IMR-90 (cell line): ENCODE data around the gene SV2C. TPM values are rescaled to one million over a fixed set of nuclear protein-coding genes. Genes with fewer than 3 reads are reported as not detected.

Source experiments
- ATAC-seq: fragments of 200-7000 bp; cut with Tn5 transposase; 2 replicates; pipeline ENCODE4 v1.9.1; 2020; ENCODE audit warnings: low read depth, mild to moderate bottlenecking, moderate library complexity
- BruUV-seq: library from RNA; stranded (reverse); fragments of 400-500 nt; replicated peaks from 2 replicates; lab custom pipeline; 2021; lab: Mats Ljungman, UMichigan
- CTCF ChIA-PET: fragments of 300-600 bp; formaldehyde crosslinking; extraction: SDS; loops from one replicate; lab custom pipeline; 2021; ENCODE audit warnings: antibody characterized with exemption; lab: Yijun Ruan, JAX
- POLR2A ChIA-PET: fragments of 300-600 bp; sonication (Branson Sonifier 250); formaldehyde crosslinking; loops from one replicate; lab custom pipeline; 2022; ENCODE audit warnings: antibody characterized with exemption; ENCODE audit not compliant: unreplicated experiment; lab: Charles Lee
- DNase-seq: peaks from one replicate; pipeline ENCODE4 v3.0.0; 2013
- H2AFZ ChIP-seq: replicated peaks from 2 replicates; pipeline ENCODE3; 2013; ENCODE audit warnings: low read length, mild to moderate bottlenecking; ENCODE audit not compliant: poor library complexity
- H2AK5ac ChIP-seq: 2 replicates; pipeline ENCODE4 v1.6.1; 2013; ENCODE audit warnings: low read depth, low read length, inconsistent platforms
- H2AK9ac ChIP-seq: replicated peaks from 2 replicates; pipeline ENCODE3; 2013; ENCODE audit warnings: mild to moderate bottlenecking, low read depth, low read length, moderate library complexity; ENCODE audit not compliant: poor library complexity
- H2BK120ac ChIP-seq: 2 replicates; pipeline ENCODE4 v1.6.1; 2013; ENCODE audit warnings: low read depth, low read length, inconsistent platforms
- H2BK15ac ChIP-seq: 3 replicates; pipeline ENCODE4 v1.6.1; 2013; ENCODE audit warnings: low read depth, low read length, inconsistent platforms
- H2BK20ac ChIP-seq: 2 replicates; pipeline ENCODE4 v1.6.1; 2013; ENCODE audit warnings: low read depth, mild to moderate bottlenecking, inconsistent platforms, low read length, moderate library complexity
- H2BK5ac ChIP-seq: 2 replicates; pipeline ENCODE4 v1.6.1; 2013; ENCODE audit warnings: mild to moderate bottlenecking, low read depth, low read length, inconsistent platforms; ENCODE audit not compliant: poor library complexity, severe bottlenecking
- H3K14ac ChIP-seq: replicated peaks from 2 replicates; pipeline ENCODE4 v1.6.1; 2013; ENCODE audit warnings: low read depth, low read length, inconsistent platforms
- H3K18ac ChIP-seq: 2 replicates; pipeline ENCODE4 v1.6.1; 2013; ENCODE audit warnings: low read depth, low read length, control low read depth
- H3K23ac ChIP-seq: 2 replicates; pipeline ENCODE4 v1.6.1; 2013; ENCODE audit warnings: low read depth, low read length, inconsistent platforms
- H3K27ac ChIP-seq: 2 replicates; pipeline ENCODE4 v1.5.1; 2013; ENCODE audit warnings: mild to moderate bottlenecking, control low read depth, low read length; ENCODE audit not compliant: insufficient read depth
- H3K27me3 ChIP-seq: 2 replicates; pipeline ENCODE4 v1.6.1; 2013; ENCODE audit warnings: low read length; ENCODE audit not compliant: control insufficient read depth, insufficient read depth
- H3K36me3 ChIP-seq: 2 replicates; pipeline ENCODE4 v1.6.1; 2013; ENCODE audit warnings: low read length, mixed read lengths; ENCODE audit not compliant: control insufficient read depth, insufficient read depth
- H3K4ac ChIP-seq: 2 replicates; pipeline ENCODE4 v1.6.1; 2013; ENCODE audit warnings: low read depth, low read length, inconsistent platforms
- H3K4me1 ChIP-seq: 2 replicates; pipeline ENCODE4 v1.6.1; 2013; ENCODE audit warnings: low read length, mixed read lengths; ENCODE audit not compliant: control insufficient read depth, insufficient read depth
- H3K4me2 ChIP-seq: 2 replicates; pipeline ENCODE4 v1.6.1; 2013; ENCODE audit warnings: low read depth, mild to moderate bottlenecking, control low read depth, low read length, moderate library complexity
- H3K4me3 ChIP-seq: 2 replicates; pipeline ENCODE4 v1.5.1; 2013; ENCODE audit warnings: low read depth, mild to moderate bottlenecking, control low read depth, low read length, moderate library complexity; ENCODE audit not compliant: insufficient read depth
- H3K56ac ChIP-seq: 2 replicates; pipeline ENCODE4 v1.6.1; 2013; ENCODE audit warnings: low read length, inconsistent platforms; ENCODE audit not compliant: insufficient read depth; ENCODE audit errors: extremely low read depth
- H3K79me1 ChIP-seq, 2 experiments: 2 replicates each; pipeline ENCODE4 v1.6.1; 2013; ENCODE audit warnings: low read length in 2 of 2, inconsistent platforms in 1 of 2, low read depth in 1 of 2
- H3K9ac ChIP-seq: 2 replicates; pipeline ENCODE4 v1.6.1; 2013; ENCODE audit warnings: low read depth, low read length, control low read depth
- H3K9me1 ChIP-seq: 2 replicates; pipeline ENCODE4 v1.6.1; 2013; ENCODE audit warnings: low read length, inconsistent platforms; ENCODE audit not compliant: insufficient read depth
- H3K9me3 ChIP-seq: 2 replicates; pipeline ENCODE4 v1.6.1; 2013; ENCODE audit warnings: low read length; ENCODE audit not compliant: control insufficient read depth, insufficient read depth
- H4K20me1 ChIP-seq: 2 replicates; pipeline ENCODE4 v1.6.1; 2013; ENCODE audit warnings: low read length, inconsistent platforms; ENCODE audit not compliant: insufficient read depth
- H4K5ac ChIP-seq: 2 replicates; pipeline ENCODE4 v1.6.1; 2013; ENCODE audit warnings: mild to moderate bottlenecking, low read depth, low read length, control low read depth
- H4K8ac ChIP-seq, 2 experiments: 2 replicates each; pipeline ENCODE4 v1.6.1; 2013; ENCODE audit warnings: low read depth in 2 of 2, low read length in 2 of 2, control low read depth in 1 of 2, inconsistent platforms in 1 of 2
- H4K91ac ChIP-seq: 2 replicates; pipeline ENCODE4 v1.6.1; 2013; ENCODE audit warnings: low read depth, low read length, inconsistent platforms; ENCODE audit not compliant: insufficient read depth
- BHLHE40 ChIP-seq: fragments of 150-350 bp; IDR thresholded peaks from 2 replicates; pipeline ENCODE4 v1.6.1; 2016; ENCODE audit warnings: mild to moderate bottlenecking, low read depth, low read length
- CEBPB ChIP-seq: IDR thresholded peaks from 2 replicates; pipeline ENCODE4 v1.6.1; 2012; ENCODE audit warnings: low read depth, low read length, improper control_type of control experiment
- CTCF ChIP-seq: conservative IDR thresholded peaks from 2 replicates; pipeline ENCODE4 v1.5.1; 2012; ENCODE audit warnings: mild to moderate bottlenecking, low read depth, low read length, improper control_type of control experiment
- ELK1 ChIP-seq: fragments of 150-350 bp; IDR thresholded peaks from 2 replicates; pipeline ENCODE4 v1.6.1; 2016; ENCODE audit warnings: low read depth, mild to moderate bottlenecking, low read length, moderate library complexity, borderline replicate concordance
- FOS ChIP-seq: fragments of 150-350 bp; IDR thresholded peaks from 2 replicates; pipeline ENCODE4 v1.6.1; 2016; ENCODE audit warnings: low read depth, low read length
- MAFK ChIP-seq: IDR thresholded peaks from 2 replicates; pipeline ENCODE4 v1.6.1; 2012; ENCODE audit warnings: low read depth, low read length, improper control_type of control experiment
- MAZ ChIP-seq: IDR thresholded peaks from 2 replicates; pipeline ENCODE4 v1.6.1; 2012; ENCODE audit warnings: low read depth, mild to moderate bottlenecking, low read length, improper control_type of control experiment, moderate library complexity, borderline replicate concordance
- MXI1 ChIP-seq: IDR thresholded peaks from 2 replicates; pipeline ENCODE4 v1.6.1; 2012; ENCODE audit warnings: low read depth, mild to moderate bottlenecking, low read length, moderate library complexity, borderline replicate concordance
- NFE2L2 ChIP-seq: fragments of 150-350 bp; IDR thresholded peaks from 2 replicates; pipeline ENCODE4 v1.6.1; 2016; ENCODE audit warnings: low read depth, mild to moderate bottlenecking, low read length
- POLR2A ChIP-seq: IDR thresholded peaks from 2 replicates; pipeline ENCODE4 v1.6.1; 2012; ENCODE audit warnings: mild to moderate bottlenecking, low read depth, low read length
- RAD21 ChIP-seq: IDR thresholded peaks from 2 replicates; pipeline ENCODE4 v1.6.1; 2012; ENCODE audit warnings: low read length, improper control_type of control experiment
- RCOR1 ChIP-seq: IDR thresholded peaks from 2 replicates; pipeline ENCODE4 v1.6.1; 2012; ENCODE audit warnings: mild to moderate bottlenecking, low read length, improper control_type of control experiment; ENCODE audit not compliant: insufficient replicate concordance
- RFX5 ChIP-seq: IDR thresholded peaks from 2 replicates; pipeline ENCODE4 v1.8.0; 2012; ENCODE audit warnings: low read depth, mild to moderate bottlenecking, low read length, moderate library complexity
- SMC3 ChIP-seq: fragments of 150-350 bp; IDR thresholded peaks from 2 replicates; pipeline ENCODE4 v1.6.1; 2016; ENCODE audit warnings: low read depth, mild to moderate bottlenecking, antibody characterized with exemption, low read length, moderate library complexity
- USF2 ChIP-seq: fragments of 150-350 bp; IDR thresholded peaks from 2 replicates; pipeline ENCODE4 v1.6.1; 2017; ENCODE audit warnings: mild to moderate bottlenecking, antibody characterized with exemption, low read length, low read depth
- WGBS, 2 experiments: methylation state at CpG; one replicate each; pipeline versions ENCODE4 v1.1.5 to v1.1.7; 2013; ENCODE audit warnings: missing lambda C conversion rate in 2 of 2; ENCODE audit not compliant: insufficient read length in 1 of 2; ENCODE audit errors: extremely low coverage in 2 of 2; 5-methylcytosine and 5-hydroxymethylcytosine counted together
- dilution Hi-C: fragments of 300-500 bp; cut with HindIII; formaldehyde crosslinking; loops from one replicate; pipeline ENCODE4 v1.14.3; 2018; ENCODE audit warnings: low sequenced_read_pairs; ENCODE audit not compliant: unreplicated experiment
- in situ Hi-C: fragments of 300-500 bp; cut with MboI; formaldehyde crosslinking; loops from 3 replicates; pipeline ENCODE4 v1.14.3; 2019; ENCODE audit warnings: low sequenced_read_pairs, inconsistent platforms, mixed read lengths
- intact Hi-C: fragments of 100-400 bp; cut with micrococcal nuclease; formaldehyde crosslinking; loops from 2 replicates; pipeline ENCODE4 v1.10.0; 2022
- polyA plus RNA-seq, 3 experiments: library from polyadenylated mRNA; depleted of rRNA; stranded (reverse); fragments of >200 nt; gene quantifications; 2 replicates each; pipeline ENCODE4 v1.2.3, GENCODE V29; 2012; ENCODE audit warnings: low replicate concordance in 1 of 3
- total RNA-seq: library from RNA; depleted of rRNA; stranded (reverse); fragments of >200 nt; gene quantifications from 2 replicates; pipeline ENCODE4 v1.2.3, GENCODE V29; 2012

Gene SV2C
- total and polyA plus RNA-seq, 2 of the 4 experiments (the other 2 are of a cell fraction) = not detected

- Histone ChIP-seq H4K20me1 (no peaks in the 10 kb centered on the region), H3K27me3 (no peaks in the 10 kb centered on the region), H2BK15ac (no peak overlapping the region), H3K4ac (no peak overlapping the region), H3K56ac (no peak overlapping the region), H2AFZ (no peak overlapping the region), H4K5ac (no peak overlapping the region), H3K4me3 (no peak overlapping the region), H4K8ac (no peak overlapping the region), H4K91ac (no peak overlapping the region), H3K4me2 (no peak overlapping the region), H2AK5ac (no peak overlapping the region), H3K18ac (no peak overlapping the region), H3K9me3 (no peaks in the 10 kb centered on the region), H2AK9ac (no peak overlapping the region), H3K9ac (no peak overlapping the region), H2BK120ac (no peak overlapping the region), H3K14ac (no peak overlapping the region), H2BK20ac (no peak overlapping the region), H3K27ac (no peak overlapping the region), H3K79me1 (no peaks in the 10 kb centered on the region), H3K36me3 (no peaks in the 10 kb centered on the region), H2BK5ac (no peak overlapping the region), H3K23ac (no peak overlapping the region), H3K4me1 (no peaks in the 10 kb centered on the region), H3K9me1 (no peaks in the 10 kb centered on the region)
- intact Hi-C loops (no loop called here), dilution Hi-C loops (no loop called here), in situ Hi-C loops (no loop called here)
- no TSS peak for BruUV-seq
- ChIA-PET POLR2A (no interaction called here), CTCF (interaction anchor here (0.6 kb wide), 1 partner anchor 9 kb away, joined by 3 read pairs; no protein-coding TSS in a partner anchor)
- no peak for DNase-seq
- WGBS, 2 experiments = no CpG with 5 or more reads among the region's 4 CpGs
- no peak for TF ChIP-seq ELK1
- TF ChIP-seq RCOR1 = no peak
- TF ChIP-seq USF2 = no peak
- no peak for TF ChIP-seq NFE2L2
- TF ChIP-seq BHLHE40 = no peak
- no peak for TF ChIP-seq MAZ
- TF ChIP-seq POLR2A = no peak
- no peak for TF ChIP-seq RAD21
- TF ChIP-seq MAFK = no peak
- no peak for TF ChIP-seq MXI1
- TF ChIP-seq RFX5 = no peak
- no peak for TF ChIP-seq CEBPB
- TF ChIP-seq FOS = no peak
- no peak for TF ChIP-seq CTCF
- no peak for TF ChIP-seq SMC3
- ATAC-seq = no peak
Measured at GRCh38 chr5:76163111-76163628, 80.0 kb downstream of the SV2C start.
